GM13976 (cell line): ENCODE results near the gene DIP2B.
"Not testable (repeated sequence)": the region's sequence is repeated elsewhere in the genome, so short reads cannot be mapped to it uniquely, and the experiment has no call there.

Source experiments
- DNase-seq: peaks from one replicate; pipeline ENCODE4 v3.0.0; 2012; ENCODE audit warnings: low spot score
- CTCF ChIP-seq: IDR thresholded peaks from 2 replicates; pipeline ENCODE4 v1.5.1; 2012; ENCODE audit warnings: borderline replicate concordance, mild to moderate bottlenecking; ENCODE audit not compliant: insufficient read depth; ENCODE audit errors: extremely low read depth, missing control alignments, control extremely low read depth
- in situ Hi-C: fragments of 300-500 bp; cut with MboI; formaldehyde crosslinking; loops from one replicate; pipeline ENCODE4 v1.12.0; 2022; ENCODE audit warnings: low sequenced_read_pairs, mixed read lengths, inconsistent platforms; ENCODE audit not compliant: unreplicated experiment

The DIP2B gene

DNA sequence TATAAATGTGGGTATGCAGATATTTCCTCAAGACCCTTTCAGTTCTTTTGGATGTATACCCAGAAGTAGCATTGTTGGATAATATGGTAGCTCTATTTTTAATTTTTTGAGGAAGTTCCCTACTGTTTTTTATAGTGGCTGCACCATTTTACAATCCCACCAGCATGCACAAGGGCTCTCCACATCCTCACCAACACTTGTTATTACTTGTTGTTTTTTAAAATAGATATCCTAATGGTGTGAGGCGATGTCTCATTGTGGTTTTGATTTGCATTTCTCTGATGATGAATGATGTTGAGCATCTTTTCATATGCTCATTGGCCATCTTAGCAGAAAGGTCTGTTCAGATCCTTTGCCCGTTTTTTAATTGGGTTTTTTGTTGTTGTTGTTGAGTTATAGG lies 47.1 kb downstream of the DIP2B start:
- no peak for TF ChIP-seq CTCF
- DNase-seq, result no peak
- in situ Hi-C loops, result no loop called here

GRCh38 chr12:50554651-50555050 lies 49.9 kb downstream of the DIP2B start:
- in situ Hi-C loops, result no loop called here
- DNase-seq, result no peak
- TF ChIP-seq CTCF, result no peak

DNA sequence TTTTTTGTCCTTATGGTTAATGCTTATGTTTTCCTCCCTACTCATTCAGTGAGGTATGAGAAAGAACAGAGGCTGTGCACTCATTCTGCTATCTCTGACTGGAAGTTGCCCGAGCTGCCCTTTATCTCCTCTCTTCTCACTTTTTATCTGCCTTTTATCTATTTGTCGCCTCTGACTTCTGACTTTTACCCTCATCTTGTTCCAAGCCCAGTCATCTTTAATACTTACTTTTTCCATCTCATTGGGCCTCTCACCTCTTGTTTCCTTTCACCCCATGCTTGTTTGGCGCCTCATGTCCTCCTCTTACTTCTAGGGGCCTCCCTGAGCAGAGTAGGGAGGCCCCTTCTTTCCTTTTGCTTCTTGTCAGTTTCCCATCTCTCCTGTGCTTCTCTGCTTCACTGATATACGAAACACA lies 50.7 kb downstream of the DIP2B start:
- DNase-seq, result no peak
- in situ Hi-C loops, result no loop called here
- TF ChIP-seq CTCF, result no peak

- in situ Hi-C loops, result no loop called here
- DNase-seq, result no peak
- TF ChIP-seq CTCF, result no peak
These were observed 51.5 kb downstream of the DIP2B start for GRCh38 chr12:50556273-50556672.

DNA sequence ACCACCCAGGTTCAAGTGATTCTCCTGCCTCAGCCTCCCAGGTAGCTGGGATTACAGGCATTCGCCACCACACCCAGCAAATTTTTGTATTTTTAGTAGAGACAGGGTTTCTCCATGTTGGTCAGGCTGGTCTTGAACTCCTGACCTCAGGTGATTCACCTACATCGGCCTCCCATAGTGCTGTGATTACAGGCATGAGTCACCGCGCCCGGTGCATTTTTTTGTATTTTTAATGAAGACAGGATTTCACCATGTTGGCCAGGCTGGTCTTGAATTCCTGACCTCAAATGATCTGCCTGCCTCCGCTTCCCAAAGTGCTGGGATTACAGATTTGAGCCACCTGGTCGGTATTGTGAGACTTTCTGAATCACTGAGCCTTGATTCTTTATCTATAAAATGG lies 52.0 kb downstream of the DIP2B start:
- in situ Hi-C loops, DNase-seq: not testable (repeated sequence)

GRCh38 chr12:50557421-50557820 lies 52.6 kb downstream of the DIP2B start:
- DNase-seq, result no peak
- no peak for TF ChIP-seq CTCF
- in situ Hi-C loops, result no loop called here

- no peak for TF ChIP-seq CTCF
- in situ Hi-C loops, result no loop called here
- DNase-seq, result no peak
These were observed 54.2 kb downstream of the DIP2B start for GRCh38 chr12:50558970-50559369.
